PC-9 (cell line): Measurements from ENCODE around the gene S100A5. TPM values are rescaled to one million over a fixed set of nuclear protein-coding genes. Genes with fewer than 3 reads are reported as not detected.
A peak's percentile ranks its signal among the peaks of the same experiment; 100 is the strongest.

ENCODE experiments used
- BruUV-seq: library from RNA; stranded (reverse); fragments of 400-500 nt; replicated peaks from 2 replicates; lab custom pipeline; 2021; lab: Mats Ljungman, UMichigan
- CTCF ChIA-PET: fragments of 300-600 bp; sonication (Branson Sonifier 250); formaldehyde crosslinking; loops from one replicate; lab custom pipeline; 2022; ENCODE audit warnings: antibody characterized with exemption; lab: Charles Lee
- POLR2A ChIA-PET: fragments of 300-600 bp; sonication (Branson Sonifier 250); formaldehyde crosslinking; loops from one replicate; lab custom pipeline; 2022; ENCODE audit warnings: antibody characterized with exemption; ENCODE audit not compliant: unreplicated experiment; lab: Charles Lee
- DNase-seq, 2 experiments: peaks; one replicate each; pipeline versions ENCODE4 v3.0.0 to v3.0.0-alpha.2; 2015 to 2022; ENCODE audit warnings: mixed read lengths in 1 of 2
- H2AFZ ChIP-seq: fragments of 200-600 bp; sonication (generic); 2 replicates; pipeline ENCODE4 v1.8.1; 2017; ENCODE audit warnings: antibody characterized with exemption
- H3F3A ChIP-seq: fragments of 200-600 bp; sonication (generic); 2 replicates; pipeline ENCODE4 v1.8.1; 2017; ENCODE audit warnings: antibody characterized with exemption, mild to moderate bottlenecking, low read depth; ENCODE audit not compliant: insufficient read depth
- H3K27ac ChIP-seq: fragments of 200-600 bp; sonication (generic); 2 replicates; pipeline ENCODE4 v1.6.1; 2016; ENCODE audit warnings: mixed run types
- H3K27me3 ChIP-seq: fragments of 200-600 bp; sonication (generic); 2 replicates; pipeline ENCODE4 v1.6.1; 2016; ENCODE audit warnings: low read depth, mixed run types; ENCODE audit not compliant: insufficient read depth
- H3K36me3 ChIP-seq: fragments of 200-600 bp; sonication (generic); 2 replicates; pipeline ENCODE4 v1.6.1; 2016; ENCODE audit warnings: low read depth, mixed run types
- H3K4me1 ChIP-seq: fragments of 200-600 bp; sonication (generic); replicated peaks from 2 replicates; pipeline ENCODE4 v1.6.1; 2016; ENCODE audit warnings: mixed run types; ENCODE audit not compliant: insufficient read depth
- H3K4me2 ChIP-seq: fragments of 200-600 bp; sonication (generic); 2 replicates; pipeline ENCODE4 v1.6.1; 2017; ENCODE audit warnings: mixed run types
- H3K4me3 ChIP-seq: fragments of 200-600 bp; sonication (generic); 2 replicates; pipeline ENCODE4 v1.6.1; 2016; ENCODE audit warnings: mixed run types
- H3K79me2 ChIP-seq: fragments of 200-600 bp; sonication (generic); 2 replicates; pipeline ENCODE4 v1.6.1; 2017; ENCODE audit warnings: low read depth, mixed run types
- H3K9me2 ChIP-seq: fragments of 200-600 bp; sonication (generic); 2 replicates; pipeline ENCODE4 v1.8.1; 2017; ENCODE audit warnings: mild to moderate bottlenecking; ENCODE audit not compliant: insufficient read depth
- H3K9me3 ChIP-seq: fragments of 200-600 bp; sonication (generic); 2 replicates; pipeline ENCODE4 v1.8.1; 2016; ENCODE audit warnings: low read depth; ENCODE audit not compliant: insufficient read depth
- H4K20me1 ChIP-seq: fragments of 200-600 bp; sonication (generic); 2 replicates; pipeline ENCODE4 v1.8.1; 2017; ENCODE audit not compliant: insufficient read depth
- EZH2 ChIP-seq: fragments of 200-600 bp; sonication (generic); IDR thresholded peaks from 2 replicates; pipeline ENCODE4 v1.8.0; 2017; ENCODE audit warnings: antibody characterized with exemption, low read depth
- intact Hi-C: fragments of 100-400 bp; cut with micrococcal nuclease; formaldehyde crosslinking; loops from one replicate; pipeline ENCODE4 v1.10.0; 2022; ENCODE audit not compliant: unreplicated experiment
- total RNA-seq: library from RNA; stranded (reverse); gene quantifications from 2 replicates; pipeline ENCODE4 v1.2.3, GENCODE V29; 2021
- TF ChIP-seq, protein P1 (sequence below): fragments of 200-600 bp; sonication (generic); conservative IDR thresholded peaks from 2 replicates; pipeline ENCODE4 v1.6.1; 2017; ENCODE audit warnings: mixed run types, antibody characterized with exemption, mild to moderate bottlenecking, moderate library complexity

S100A5 gene
- total RNA-seq, 1 experiment from 2014 or later, result 11.1 TPM

- no peak for DNase-seq
- Histone ChIP-seq H3K4me1 (peaks cover 85% of the 10 kb centered on the region), H3K4me3 (peak overlapping the region; percentile 34; the same call in 1 of the 2 replicates), H2AFZ (no peak overlapping the region), H3K27ac (peak overlapping the region; percentile 94), H3K79me2 (peaks cover 25% of the 10 kb centered on the region), H3K36me3 (peaks cover 6% of the 10 kb centered on the region), H4K20me1 (peaks cover 4% of the 10 kb centered on the region; the same call in 1 of the 2 replicates), H3F3A (peaks cover 72% of the 10 kb centered on the region), H3K9me2 (no peaks in the 10 kb centered on the region), H3K9me3 (no peaks in the 10 kb centered on the region), H3K4me2 (peak overlapping the region; percentile 89), H3K27me3 (no peaks in the 10 kb centered on the region)
- intact Hi-C loops, result loop anchor here (10.0 kb wide), 1 partner anchor 425 kb away; the partner anchor contains the start of genes CREB3L4 and SLC39A1
- no TSS peak for BruUV-seq
- POLR2A ChIA-PET, result interaction anchor here (0.6 to 1.1 kb wide), 2 partner anchors 29 to 73 kb away, joined by 3 read pairs; partner anchors contain the start of gene S100A16
- CTCF ChIA-PET, result interaction anchor here (0.6 kb wide), 1 partner anchor 31 kb away, joined by 13 read pairs; no protein-coding TSS in a partner anchor
- TF ChIP-seq EZH2, result no peak
- TF ChIP-seq, protein P1, sequence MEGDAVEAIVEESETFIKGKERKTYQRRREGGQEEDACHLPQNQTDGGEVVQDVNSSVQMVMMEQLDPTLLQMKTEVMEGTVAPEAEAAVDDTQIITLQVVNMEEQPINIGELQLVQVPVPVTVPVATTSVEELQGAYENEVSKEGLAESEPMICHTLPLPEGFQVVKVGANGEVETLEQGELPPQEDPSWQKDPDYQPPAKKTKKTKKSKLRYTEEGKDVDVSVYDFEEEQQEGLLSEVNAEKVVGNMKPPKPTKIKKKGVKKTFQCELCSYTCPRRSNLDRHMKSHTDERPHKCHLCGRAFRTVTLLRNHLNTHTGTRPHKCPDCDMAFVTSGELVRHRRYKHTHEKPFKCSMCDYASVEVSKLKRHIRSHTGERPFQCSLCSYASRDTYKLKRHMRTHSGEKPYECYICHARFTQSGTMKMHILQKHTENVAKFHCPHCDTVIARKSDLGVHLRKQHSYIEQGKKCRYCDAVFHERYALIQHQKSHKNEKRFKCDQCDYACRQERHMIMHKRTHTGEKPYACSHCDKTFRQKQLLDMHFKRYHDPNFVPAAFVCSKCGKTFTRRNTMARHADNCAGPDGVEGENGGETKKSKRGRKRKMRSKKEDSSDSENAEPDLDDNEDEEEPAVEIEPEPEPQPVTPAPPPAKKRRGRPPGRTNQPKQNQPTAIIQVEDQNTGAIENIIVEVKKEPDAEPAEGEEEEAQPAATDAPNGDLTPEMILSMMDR, result no peak
Measured at GRCh38 chr1:153539395-153540093, 1.2 kb downstream of the S100A5 start.

DNA sequence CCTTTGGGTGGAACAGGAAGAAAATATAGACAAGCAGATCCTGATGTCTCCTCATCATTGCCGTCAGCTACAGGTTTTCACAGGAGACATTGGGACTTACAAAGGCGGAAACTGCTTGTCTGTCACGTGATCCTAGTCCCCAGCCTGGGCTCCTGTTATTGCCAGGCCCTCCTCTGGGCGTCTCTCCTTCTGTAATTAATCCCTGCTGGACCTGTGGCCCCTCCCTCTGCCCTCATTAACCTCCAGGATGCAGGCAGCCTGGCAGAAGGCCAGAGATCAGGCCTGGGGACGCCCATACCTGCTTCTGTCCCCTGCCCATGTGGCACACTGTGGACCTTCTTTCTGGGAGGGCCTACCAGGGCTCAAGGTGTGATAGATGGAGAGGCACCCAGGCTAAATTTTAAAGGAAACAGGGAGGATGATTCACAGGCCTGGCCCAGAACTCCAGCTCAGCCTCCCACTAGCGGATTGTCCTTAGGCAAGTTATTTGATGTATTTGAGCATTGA, 2.4 kb downstream of the S100A5 start:
- Histone ChIP-seq H3K27ac (peak overlapping the region; percentile 68), H3K9me3 (no peaks in the 10 kb centered on the region), H3K79me2 (peaks cover 22% of the 10 kb centered on the region), H3K4me3 (no peak overlapping the region), H3K9me2 (no peaks in the 10 kb centered on the region), H3K4me2 (peak overlapping the region; percentile 53), H2AFZ (no peak overlapping the region), H3K4me1 (peaks cover 84% of the 10 kb centered on the region), H3K27me3 (no peaks in the 10 kb centered on the region), H4K20me1 (peaks cover 10% of the 10 kb centered on the region), H3F3A (peaks cover 84% of the 10 kb centered on the region), H3K36me3 (peaks cover 11% of the 10 kb centered on the region)
- peak in 1 of 2 experiments; percentile 76 for DNase-seq
- ChIA-PET POLR2A (no interaction called here), CTCF (no interaction called here)
- BruUV-seq, result no TSS peak
- no peak for TF ChIP-seq EZH2
- TF ChIP-seq, protein P1, result no peak
- intact Hi-C loops, result loop anchor here (10.0 kb wide), 1 partner anchor 426 kb away; the partner anchor contains the start of genes CREB3L4 and SLC39A1

DNA sequence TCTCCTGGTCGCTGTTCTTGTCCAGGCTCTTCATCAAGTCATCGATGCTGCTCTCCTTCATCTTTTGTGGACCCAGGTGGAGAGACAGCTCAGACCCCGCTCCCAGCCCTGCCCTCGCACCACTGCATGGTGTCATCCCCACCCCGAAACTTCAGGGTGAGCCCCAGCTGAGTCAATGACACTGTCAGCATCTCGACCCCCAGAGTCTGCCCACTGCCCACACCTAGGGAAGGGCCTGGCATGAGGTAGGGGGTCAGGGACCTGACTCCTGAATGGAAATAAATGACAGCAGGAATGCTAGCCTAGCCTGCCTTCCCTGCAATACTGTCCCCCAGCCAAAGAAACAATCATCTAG, 3.4 kb downstream of the S100A5 start:
- H3K4me1 ChIP-seq, result peaks cover 84% of the 10 kb centered on the region
- TF ChIP-seq, protein P1, result no peak
- TF ChIP-seq EZH2, result no peak

More for the DNA sequence above, 3.4 kb downstream of the S100A5 start:
- Histone ChIP-seq H3K27ac (no peak overlapping the region), H3K79me2 (peaks cover 21% of the 10 kb centered on the region), H3K9me3 (no peaks in the 10 kb centered on the region), H3K27me3 (no peaks in the 10 kb centered on the region), H3F3A (peaks cover 83% of the 10 kb centered on the region), H3K4me3 (no peak overlapping the region), H2AFZ (no peak overlapping the region), H3K9me2 (no peaks in the 10 kb centered on the region), H3K4me2 (peak overlapping the region; percentile 86), H3K36me3 (peaks cover 11% of the 10 kb centered on the region), H4K20me1 (peaks cover 10% of the 10 kb centered on the region)
- no TSS peak for BruUV-seq
- ChIA-PET CTCF (interaction anchor here (0.6 kb wide), 1 partner anchor 429 kb away, joined by 3 read pairs; no protein-coding TSS in a partner anchor), POLR2A (no interaction called here)
- DNase-seq, result no peak
- intact Hi-C loops, result loop anchor here (10.0 kb wide), 1 partner anchor 427 kb away; the partner anchor contains the start of genes CREB3L4 and SLC39A1
